Measurements from ENCODE around the gene PITX1.

The PITX1 gene

DNA sequence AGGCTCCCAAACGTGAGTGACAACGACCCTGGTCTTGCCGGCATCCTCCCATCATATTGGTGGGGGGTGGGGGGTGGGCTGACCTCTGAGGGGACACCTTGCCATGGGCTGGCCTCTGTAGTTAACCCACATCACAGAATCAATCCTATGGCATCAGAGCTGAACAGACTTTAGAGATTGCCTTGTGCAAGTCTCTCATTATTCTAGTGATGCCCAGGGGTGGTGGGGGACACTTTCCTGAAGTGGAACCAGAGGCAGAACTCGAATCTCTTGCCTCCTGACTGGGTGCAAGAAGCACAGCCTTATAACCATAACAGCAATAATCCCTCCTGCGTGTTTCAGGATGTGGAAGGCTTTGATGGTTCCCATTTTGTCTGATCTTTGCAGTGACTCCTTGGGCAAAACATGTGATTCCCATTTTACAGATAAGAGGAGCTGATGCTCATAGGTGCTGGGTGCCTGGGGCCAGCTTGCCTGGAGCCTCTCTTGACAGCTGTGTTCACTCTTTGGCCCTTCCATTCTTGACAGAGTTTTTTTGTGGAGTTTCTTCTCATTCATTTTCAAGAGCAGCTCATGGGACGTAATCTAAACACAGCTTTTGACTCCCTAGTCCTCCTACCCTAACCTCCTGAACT, 18.6 kb upstream of the PITX1 start:
- no peak for TF ChIP-seq CREB1 (IDR thresholded peaks at IDR 0.05; ENCODE audit: low read depth)
- TF ChIP-seq RAD21 (IDR thresholded peaks at IDR 0.05; ENCODE audit: low read depth), result no peak
- TF ChIP-seq NFIC (IDR thresholded peaks at IDR 0.05), result no peak
- TF ChIP-seq TAF1 (IDR thresholded peaks at IDR 0.05; ENCODE audit: low read depth), result no peak
- no peak for TF ChIP-seq FOXM1 (IDR thresholded peaks at IDR 0.05; ENCODE audit: borderline replicate concordance, low read depth)
- no peak for TF ChIP-seq TCF12 (IDR thresholded peaks at IDR 0.05; ENCODE audit: low read depth)

GRCh38 chr5:135051872-135052271, 17.8 kb upstream of the PITX1 start:
- TF ChIP-seq EGR1 (IDR thresholded peaks at IDR 0.05) (no peak), NFIC (IDR thresholded peaks at IDR 0.05) (no peak), YY1 (IDR thresholded peaks at IDR 0.05; ENCODE audit: low read depth) (no peak), REST (IDR thresholded peaks at IDR 0.05; ENCODE audit: low read depth) (no peak), CREB1 (IDR thresholded peaks at IDR 0.05; ENCODE audit: low read depth) (no peak), RAD21 (IDR thresholded peaks at IDR 0.05; ENCODE audit: low read depth) (no peak), ZBTB7A (IDR thresholded peaks at IDR 0.05; ENCODE audit: low read depth) (no peak), FOXM1 (IDR thresholded peaks at IDR 0.05; ENCODE audit: borderline replicate concordance, low read depth) (no peak), TEAD4 (IDR thresholded peaks at IDR 0.05) (no peak), TCF12 (IDR thresholded peaks at IDR 0.05; ENCODE audit: low read depth) (no peak), CEBPB (IDR thresholded peaks at IDR 0.05) (no peak), TAF1 (IDR thresholded peaks at IDR 0.05; ENCODE audit: low read depth) (no peak), EP300 (IDR thresholded peaks at IDR 0.05; ENCODE audit: borderline replicate concordance) (no peak)
- TF ChIP-seq, protein P1, sequence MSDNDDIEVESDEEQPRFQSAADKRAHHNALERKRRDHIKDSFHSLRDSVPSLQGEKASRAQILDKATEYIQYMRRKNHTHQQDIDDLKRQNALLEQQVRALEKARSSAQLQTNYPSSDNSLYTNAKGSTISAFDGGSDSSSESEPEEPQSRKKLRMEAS (IDR thresholded peaks at IDR 0.05), result no peak
- TF ChIP-seq, protein P2, sequence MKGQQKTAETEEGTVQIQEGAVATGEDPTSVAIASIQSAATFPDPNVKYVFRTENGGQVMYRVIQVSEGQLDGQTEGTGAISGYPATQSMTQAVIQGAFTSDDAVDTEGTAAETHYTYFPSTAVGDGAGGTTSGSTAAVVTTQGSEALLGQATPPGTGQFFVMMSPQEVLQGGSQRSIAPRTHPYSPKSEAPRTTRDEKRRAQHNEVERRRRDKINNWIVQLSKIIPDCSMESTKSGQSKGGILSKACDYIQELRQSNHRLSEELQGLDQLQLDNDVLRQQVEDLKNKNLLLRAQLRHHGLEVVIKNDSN (IDR thresholded peaks at IDR 0.05), result no peak

DNA sequence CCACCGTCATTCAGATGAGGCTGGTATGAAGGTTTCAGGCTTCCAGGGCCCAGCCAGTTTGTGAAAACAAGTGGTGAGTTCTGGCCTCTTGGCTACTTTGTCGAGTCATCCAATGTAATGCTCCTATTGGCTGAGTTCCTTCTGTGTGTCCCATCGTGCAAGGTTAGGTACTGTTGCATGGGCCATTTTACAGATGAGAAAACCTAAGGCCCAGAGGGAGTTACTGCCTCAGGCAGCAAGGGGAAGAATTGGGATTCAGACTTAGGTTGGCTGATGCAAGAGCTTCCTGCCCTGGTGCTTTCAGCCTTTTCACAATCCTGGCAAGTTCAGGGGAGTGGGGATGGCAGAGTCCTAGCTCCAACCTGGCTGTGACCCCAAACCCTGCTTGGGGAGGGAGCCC, 17.4 kb upstream of the PITX1 start:
- TF ChIP-seq TCF12 (IDR thresholded peaks at IDR 0.05; ENCODE audit: low read depth) (no peak), REST (IDR thresholded peaks at IDR 0.05; ENCODE audit: low read depth) (no peak), YY1 (IDR thresholded peaks at IDR 0.05; ENCODE audit: low read depth) (no peak), EGR1 (IDR thresholded peaks at IDR 0.05) (no peak), TEAD4 (IDR thresholded peaks at IDR 0.05) (no peak), NFIC (IDR thresholded peaks at IDR 0.05) (no peak), FOXM1 (IDR thresholded peaks at IDR 0.05; ENCODE audit: borderline replicate concordance, low read depth) (no peak), TAF1 (IDR thresholded peaks at IDR 0.05; ENCODE audit: low read depth) (no peak), CEBPB (IDR thresholded peaks at IDR 0.05) (no peak), EP300 (IDR thresholded peaks at IDR 0.05; ENCODE audit: borderline replicate concordance) (no peak), CREB1 (IDR thresholded peaks at IDR 0.05; ENCODE audit: low read depth) (no peak), RAD21 (IDR thresholded peaks at IDR 0.05; ENCODE audit: low read depth) (no peak), ZBTB7A (IDR thresholded peaks at IDR 0.05; ENCODE audit: low read depth) (no peak)
- TF ChIP-seq, protein P2 (IDR thresholded peaks at IDR 0.05), result no peak
- TF ChIP-seq, protein P1 (IDR thresholded peaks at IDR 0.05), result no peak

GRCh38 chr5:135050244-135050767, 16.3 kb upstream of the PITX1 start:
- no peak for TF ChIP-seq TAF1 (IDR thresholded peaks at IDR 0.05; ENCODE audit: low read depth)
- TF ChIP-seq ZBTB7A (IDR thresholded peaks at IDR 0.05; ENCODE audit: low read depth), result no peak
- TF ChIP-seq CREB1 (IDR thresholded peaks at IDR 0.05; ENCODE audit: low read depth), result no peak
- no peak for TF ChIP-seq RAD21 (IDR thresholded peaks at IDR 0.05; ENCODE audit: low read depth)
- TF ChIP-seq YY1 (IDR thresholded peaks at IDR 0.05; ENCODE audit: low read depth), result no peak
- TF ChIP-seq REST (IDR thresholded peaks at IDR 0.05; ENCODE audit: low read depth), result no peak
- no peak for TF ChIP-seq EP300 (IDR thresholded peaks at IDR 0.05; ENCODE audit: borderline replicate concordance)
- TF ChIP-seq, protein P2 (IDR thresholded peaks at IDR 0.05), result no peak
- no peak for TF ChIP-seq FOXM1 (IDR thresholded peaks at IDR 0.05; ENCODE audit: borderline replicate concordance, low read depth)
- TF ChIP-seq, protein P1 (IDR thresholded peaks at IDR 0.05), result no peak
- no peak for TF ChIP-seq TEAD4 (IDR thresholded peaks at IDR 0.05)
- no peak for TF ChIP-seq TCF12 (IDR thresholded peaks at IDR 0.05; ENCODE audit: low read depth)
- no peak for TF ChIP-seq EGR1 (IDR thresholded peaks at IDR 0.05)
- no peak for TF ChIP-seq CEBPB (IDR thresholded peaks at IDR 0.05)
